ENCODE results near the gene RNF19B. TPM values are rescaled to one million over a fixed set of nuclear protein-coding genes. Genes with fewer than 3 reads are reported as not detected.

The RNF19B gene
- total RNA-seq, 2 experiments from 2014 or later, result 31.6 to 47.4 TPM

- DNase-seq (no peak), ATAC-seq (no peak)
- Mint-ChIP-seq H3K4me1 (peaks cover 63% of the 10 kb centered on the region), H3K27ac (no peak overlapping the region), H3K4me3 (no peak overlapping the region), H3K9me3 (ENCODE audit: low read depth) (no peaks in the 10 kb centered on the region), H3K36me3 (peaks cover 24% of the 10 kb centered on the region), H3K27me3 (no peaks in the 10 kb centered on the region)
- CTCF ChIA-PET, result interaction anchor here (1.0 to 1.7 kb wide), 2 partner anchors 23 to 37 kb away, joined by 4 read pairs; no protein-coding TSS in a partner anchor
Measured at GRCh38 chr1:32957017-32957416, 7.6 kb downstream of the RNF19B start.

- Mint-ChIP-seq H3K27me3 (no peaks in the 10 kb centered on the region), H3K4me3 (no peak overlapping the region), H3K4me1 (peaks cover 48% of the 10 kb centered on the region), H3K27ac (no peak overlapping the region), H3K9me3 (ENCODE audit: low read depth) (no peaks in the 10 kb centered on the region), H3K36me3 (peaks cover 23% of the 10 kb centered on the region)
- DNase-seq, result no peak
- CTCF ChIA-PET, result interaction anchor here (0.6 to 2.1 kb wide), 7 partner anchors 10 to 126 kb away, joined by 3 to 7 read pairs (median 4); no protein-coding TSS in a partner anchor
- no peak for ATAC-seq
Measured at GRCh38 chr1:32954168-32954567, 10.4 kb downstream of the RNF19B start.

GRCh38 chr1:32953495-32953894, 11.1 kb downstream of the RNF19B start:
- Mint-ChIP-seq H3K27me3 (no peaks in the 10 kb centered on the region), H3K4me3 (no peak overlapping the region), H3K36me3 (peaks cover 21% of the 10 kb centered on the region), H3K9me3 (ENCODE audit: low read depth) (no peaks in the 10 kb centered on the region), H3K4me1 (peaks cover 43% of the 10 kb centered on the region), H3K27ac (peak overlapping the region; percentile 48)
- ATAC-seq, result no peak
- CTCF ChIA-PET, result interaction anchor here (0.6 to 2.1 kb wide), 10 partner anchors 10 to 122 kb away, joined by 3 to 7 read pairs (median 3); no protein-coding TSS in a partner anchor
- DNase-seq, result no peak

- CTCF ChIA-PET, result interaction anchor here (1.0 to 1.2 kb wide), 2 partner anchors 13 to 16 kb away, joined by 3 read pairs; no protein-coding TSS in a partner anchor
- no peak overlapping the region for H3K27ac Mint-ChIP-seq
Measured at GRCh38 chr1:32949519-32949918, 15.1 kb downstream of the RNF19B start.

GRCh38 chr1:32948905-32949304, 15.7 kb downstream of the RNF19B start:
- Mint-ChIP-seq H3K4me1 (peaks cover 18% of the 10 kb centered on the region), H3K27me3 (no peaks in the 10 kb centered on the region), H3K36me3 (peaks cover 32% of the 10 kb centered on the region), H3K4me3 (no peak overlapping the region), H3K9me3 (ENCODE audit: low read depth) (no peaks in the 10 kb centered on the region), H3K27ac (no peak overlapping the region)
- no peak for DNase-seq
- ATAC-seq, result no peak
- CTCF ChIA-PET, result interaction anchor here (1.0 kb wide), 1 partner anchor 15 kb away, joined by 3 read pairs; no protein-coding TSS in a partner anchor

More at GRCh38 chr1:32949519-32949918, 15.1 kb downstream of the RNF19B start:
- no peaks in the 10 kb centered on the region for H3K9me3 Mint-ChIP-seq (ENCODE audit: low read depth)
- H3K36me3 Mint-ChIP-seq, result peaks cover 26% of the 10 kb centered on the region
- no peaks in the 10 kb centered on the region for H3K27me3 Mint-ChIP-seq
- ATAC-seq (no peak), DNase-seq (no peak)
- no peak overlapping the region for H3K4me3 Mint-ChIP-seq
- peaks cover 19% of the 10 kb centered on the region for H3K4me1 Mint-ChIP-seq

GRCh38 chr1:32948390-32948722, 16.3 kb downstream of the RNF19B start:
- peaks cover 34% of the 10 kb centered on the region for H3K36me3 Mint-ChIP-seq
- DNase-seq (no peak), ATAC-seq (no peak)
- H3K4me3 Mint-ChIP-seq, result no peak overlapping the region
- no peak overlapping the region for H3K27ac Mint-ChIP-seq
- H3K9me3 Mint-ChIP-seq (ENCODE audit: low read depth), result no peaks in the 10 kb centered on the region
- CTCF ChIA-PET, result interaction anchor here (1.0 to 1.3 kb wide), 2 partner anchors 15 to 107 kb away, joined by 3 to 4 read pairs; no protein-coding TSS in a partner anchor
- H3K4me1 Mint-ChIP-seq, result peaks cover 15% of the 10 kb centered on the region
- no peaks in the 10 kb centered on the region for H3K27me3 Mint-ChIP-seq

GRCh38 chr1:32947669-32948389, 16.8 kb downstream of the RNF19B start:
- peaks cover 13% of the 10 kb centered on the region for H3K4me1 Mint-ChIP-seq
- CTCF ChIA-PET, result interaction anchor here (1.3 kb wide), 1 partner anchor 107 kb away, joined by 4 read pairs; no protein-coding TSS in a partner anchor
- H3K9me3 Mint-ChIP-seq (ENCODE audit: low read depth), result no peaks in the 10 kb centered on the region
- H3K36me3 Mint-ChIP-seq, result peaks cover 34% of the 10 kb centered on the region
- no peaks in the 10 kb centered on the region for H3K27me3 Mint-ChIP-seq
- DNase-seq (no peak), ATAC-seq (no peak)
- H3K27ac Mint-ChIP-seq, result no peak overlapping the region
- H3K4me3 Mint-ChIP-seq, result no peak overlapping the region

- Mint-ChIP-seq H3K4me3 (no peak overlapping the region), H3K27ac (no peak overlapping the region), H3K4me1 (peaks cover 12% of the 10 kb centered on the region), H3K9me3 (ENCODE audit: low read depth) (no peaks in the 10 kb centered on the region), H3K27me3 (no peaks in the 10 kb centered on the region), H3K36me3 (peaks cover 38% of the 10 kb centered on the region)
- ATAC-seq (no peak), DNase-seq (no peak)
- CTCF ChIA-PET, result interaction anchor here (1.1 to 1.2 kb wide), 2 partner anchors 12 to 13 kb away, joined by 3 to 4 read pairs; no protein-coding TSS in a partner anchor
Measured at GRCh38 chr1:32946413-32946812, 18.2 kb downstream of the RNF19B start.

- CTCF ChIA-PET, result interaction anchor here (0.6 to 1.7 kb wide), 6 partner anchors 10 to 142 kb away, joined by 3 to 6 read pairs (median 4); no protein-coding TSS in a partner anchor
- DNase-seq (no peak), ATAC-seq (no peak)
- no peaks in the 10 kb centered on the region for H3K9me3 Mint-ChIP-seq (ENCODE audit: low read depth)
- peaks cover 50% of the 10 kb centered on the region for H3K36me3 Mint-ChIP-seq
- H3K4me1 Mint-ChIP-seq, result peaks cover 30% of the 10 kb centered on the region
- H3K4me3 Mint-ChIP-seq, result no peak overlapping the region
- no peaks in the 10 kb centered on the region for H3K27me3 Mint-ChIP-seq
- H3K27ac Mint-ChIP-seq, result peak overlapping the region; percentile 33
Measured at GRCh38 chr1:32944180-32944579, 20.4 kb downstream of the RNF19B start.

GRCh38 chr1:32939655-32940371, 24.8 kb downstream of the RNF19B start:
- ATAC-seq (peak; percentile 69), DNase-seq (peak; percentile 59)
- peak overlapping the region; percentile 39 for H3K4me3 Mint-ChIP-seq
- H3K27me3 Mint-ChIP-seq, result no peaks in the 10 kb centered on the region
- H3K4me1 Mint-ChIP-seq, result peaks cover 57% of the 10 kb centered on the region
- no peaks in the 10 kb centered on the region for H3K9me3 Mint-ChIP-seq (ENCODE audit: low read depth)
- peaks cover 57% of the 10 kb centered on the region for H3K36me3 Mint-ChIP-seq
- CTCF ChIA-PET, result interaction anchor here (0.7 to 2.2 kb wide), 10 partner anchors 15 to 154 kb away, joined by 3 to 7 read pairs (median 4); no protein-coding TSS in a partner anchor
- peak overlapping the region; percentile 80 for H3K27ac Mint-ChIP-seq

- CTCF ChIA-PET, result interaction anchor here (0.8 to 1.4 kb wide), 5 partner anchors 64 to 190 kb away, joined by 3 to 8 read pairs (median 3); no protein-coding TSS in a partner anchor
- no peak for DNase-seq
- Mint-ChIP-seq H3K27me3 (no peaks in the 10 kb centered on the region), H3K36me3 (peaks cover 43% of the 10 kb centered on the region), H3K27ac (no peak overlapping the region), H3K4me3 (no peak overlapping the region), H3K4me1 (peaks cover 58% of the 10 kb centered on the region), H3K9me3 (ENCODE audit: low read depth) (no peaks in the 10 kb centered on the region)
- no peak for ATAC-seq
Measured at GRCh38 chr1:32937061-32937460, 27.5 kb downstream of the RNF19B start.

GRCh38 chr1:32934535-32934934, 30.1 kb downstream of the RNF19B start:
- ATAC-seq, result no peak
- Mint-ChIP-seq H3K36me3 (peaks cover 33% of the 10 kb centered on the region), H3K4me1 (peaks cover 40% of the 10 kb centered on the region)

GRCh38 chr1:32933742-32934322, 30.8 kb downstream of the RNF19B start:
- Mint-ChIP-seq H3K4me1 (peaks cover 34% of the 10 kb centered on the region), H3K27ac (peak overlapping the region; percentile 32), H3K9me3 (ENCODE audit: low read depth) (no peaks in the 10 kb centered on the region), H3K36me3 (peaks cover 28% of the 10 kb centered on the region), H3K4me3 (no peak overlapping the region), H3K27me3 (no peaks in the 10 kb centered on the region)
- no peak for DNase-seq
- ATAC-seq, result no peak
- CTCF ChIA-PET, result interaction anchor here (0.7 to 8.1 kb wide), 35 partner anchors 9 to 222 kb away, joined by 3 to 84 read pairs (median 4); partner anchors contain the start of gene RNF19B

More at GRCh38 chr1:32934535-32934934, 30.1 kb downstream of the RNF19B start:
- Mint-ChIP-seq H3K9me3 (ENCODE audit: low read depth) (no peaks in the 10 kb centered on the region), H3K27ac (no peak overlapping the region), H3K27me3 (no peaks in the 10 kb centered on the region), H3K4me3 (no peak overlapping the region)
- DNase-seq, result no peak
- CTCF ChIA-PET, result interaction anchor here (0.7 to 8.1 kb wide), 19 partner anchors 9 to 160 kb away, joined by 3 to 84 read pairs (median 6); partner anchors contain the start of gene RNF19B

Data from activated CD8-positive, alpha-beta memory T cell treated with anti-CD3 and anti-CD28 coated beads, Interleukin-2, amount 10 ng/mL, durations not matched to agents 7 days and 5 days (primary cell).